HG03066 (cell line): ENCODE results near the gene SLC2A8.
A peak's percentile ranks its signal among the peaks of the same experiment; 100 is the strongest.

Experiments
- ATAC-seq: cut with Tn5 transposase; IDR thresholded peaks from one replicate; pipeline ENCODE4 v1.9.1; 2021; ENCODE audit warnings: low read depth; ENCODE audit not compliant: unreplicated experiment

Gene SLC2A8

GRCh38 chr9:127399736-127400269 is 2.8 kb downstream of the SLC2A8 start:
- ATAC-seq = no peak

- no peak for ATAC-seq
These were observed 5.6 kb downstream of the SLC2A8 start for GRCh38 chr9:127402401-127403090.

GRCh38 chr9:127403507-127404192 is 6.7 kb downstream of the SLC2A8 start:
- ATAC-seq = no peak

- ATAC-seq = no peak
These were observed 7.7 kb downstream of the SLC2A8 start for GRCh38 chr9:127404631-127405030.

- no peak for ATAC-seq
These were observed 8.6 kb downstream of the SLC2A8 start for GRCh38 chr9:127405344-127406125.

- ATAC-seq = no peak
These were observed 10.0 kb downstream of the SLC2A8 start for GRCh38 chr9:127406799-127407491.

GRCh38 chr9:127407492-127407843 is 10.5 kb downstream of the SLC2A8 start:
- no peak for ATAC-seq

GRCh38 chr9:127411122-127411521 is 14.2 kb downstream of the SLC2A8 start:
- no peak for ATAC-seq

- no peak for ATAC-seq
These were observed 18.2 kb downstream of the SLC2A8 start for GRCh38 chr9:127415141-127415540.

GRCh38 chr9:127415657-127416056 is 18.7 kb downstream of the SLC2A8 start:
- no peak for ATAC-seq

- no peak for ATAC-seq
These were observed 20.4 kb downstream of the SLC2A8 start for GRCh38 chr9:127417131-127418036.

GRCh38 chr9:127418037-127418471 is 21.1 kb downstream of the SLC2A8 start:
- ATAC-seq = no peak

GRCh38 chr9:127419348-127419747 is 22.4 kb downstream of the SLC2A8 start:
- no peak for ATAC-seq

GRCh38 chr9:127421057-127421456 is 24.1 kb downstream of the SLC2A8 start:
- no peak for ATAC-seq

- ATAC-seq = no peak
These were observed 25.3 kb downstream of the SLC2A8 start for GRCh38 chr9:127422133-127422782.

GRCh38 chr9:127422787-127423186 is 25.8 kb downstream of the SLC2A8 start:
- no peak for ATAC-seq

GRCh38 chr9:127423476-127423933 is 26.5 kb downstream of the SLC2A8 start:
- ATAC-seq = no peak

- peak; percentile 77 for ATAC-seq
These were observed 27.1 kb downstream of the SLC2A8 start, which contains the start of gene ZNF79 for GRCh38 chr9:127423934-127424675. ZNF79 (plus strand) TSS chr9:127424382; CDS start chr9:127424788, 406 bp downstream.
